IPS-NIHi7 (cell line): Measurements from ENCODE around the gene CUL2.
A peak's percentile ranks its signal among the peaks of the same experiment; 100 is the strongest.
"Not testable (repeated sequence)": the region's sequence is repeated elsewhere in the genome, so short reads cannot be mapped to it uniquely, and the experiment has no call there.

Experiments used
- DNase-seq: peaks from one replicate; pipeline ENCODE4 v3.0.0; 2012; ENCODE audit warnings: mixed read lengths; ENCODE audit errors: extremely low spot score

The CUL2 gene

GRCh38 chr10:34979938-34980337 lies 110.2 kb downstream of the CUL2 start:
- no peak for DNase-seq

DNA sequence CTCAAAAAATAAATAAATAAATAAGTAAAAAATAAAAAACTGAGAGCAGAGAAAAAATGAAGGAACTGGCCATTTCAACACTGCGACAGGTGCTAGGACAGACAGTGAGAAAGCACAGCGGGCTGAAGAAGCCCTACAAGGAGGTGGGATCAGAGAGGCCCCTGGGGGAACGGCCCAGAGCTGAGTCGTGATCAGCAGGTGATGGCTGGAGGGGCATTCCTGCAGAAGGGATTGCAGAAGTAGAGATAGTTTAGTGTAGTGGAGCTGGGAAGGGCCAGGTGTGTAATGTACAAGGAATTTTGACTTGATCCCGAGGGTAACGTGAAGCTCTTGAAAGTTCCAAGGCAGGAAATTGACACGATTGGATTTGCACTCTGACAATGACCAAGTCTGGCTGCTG lies 112.1 kb downstream of the CUL2 start:
- DNase-seq, result no peak

GRCh38 chr10:34976380-34976910 lies 113.7 kb downstream of the CUL2 start:
- DNase-seq, result not testable (repeated sequence)

DNA sequence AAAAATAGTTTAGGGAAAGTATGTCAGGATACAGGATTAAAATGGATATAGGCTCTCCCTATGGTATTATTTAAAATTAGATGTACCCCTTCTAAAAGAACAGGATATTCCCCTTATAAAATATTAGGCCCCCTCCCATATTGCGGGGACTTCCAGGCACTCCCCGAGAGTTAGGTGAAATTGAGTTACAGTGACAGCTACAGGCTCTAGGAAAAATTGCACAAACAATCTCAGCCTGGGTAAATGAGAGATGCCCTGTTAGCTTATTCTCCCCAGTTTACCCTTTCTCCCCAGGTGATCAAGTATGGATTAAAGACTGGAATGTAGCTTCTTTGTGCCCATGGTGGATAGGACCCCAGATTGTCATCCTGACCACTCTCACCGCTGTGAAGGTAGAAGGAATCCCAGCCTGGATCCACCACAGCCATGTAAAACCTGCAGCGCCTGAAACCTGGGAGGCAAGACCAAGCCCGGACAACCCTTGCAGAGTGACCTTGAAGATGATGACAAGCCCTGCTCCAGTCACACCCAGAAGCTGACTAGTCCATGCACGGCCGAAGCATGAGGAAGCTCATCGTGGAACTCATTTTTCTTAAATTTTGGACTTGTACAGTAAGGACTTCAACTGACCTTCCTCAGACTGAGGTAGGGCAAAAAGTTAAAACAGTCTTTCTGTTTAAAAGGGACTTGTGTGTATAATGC lies 115.6 kb downstream of the CUL2 start:
- not testable (repeated sequence) for DNase-seq

DNA sequence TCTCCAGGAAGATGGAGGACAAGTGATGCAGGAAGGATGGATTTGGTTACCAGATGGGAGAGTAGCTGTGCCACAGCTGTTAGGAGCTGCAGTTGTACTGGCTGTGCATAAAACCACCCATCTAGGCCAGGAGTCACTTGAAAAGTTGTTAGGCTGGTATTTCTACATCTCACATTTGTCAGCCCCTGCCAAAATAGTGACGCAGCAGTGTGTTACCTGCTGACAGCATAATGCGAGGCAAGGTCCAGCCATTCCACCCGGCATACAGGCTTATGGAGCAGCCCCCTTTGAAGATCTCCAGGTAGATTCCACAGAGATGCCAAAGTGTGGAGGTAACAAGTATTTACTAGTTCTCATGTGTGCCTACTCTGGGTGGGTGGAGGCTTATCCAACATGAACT lies 116.4 kb downstream of the CUL2 start:
- DNase-seq, result not testable (repeated sequence)

GRCh38 chr10:34973121-34973520 lies 117.0 kb downstream of the CUL2 start:
- DNase-seq, result not testable (repeated sequence)

GRCh38 chr10:34972591-34972990 lies 117.5 kb downstream of the CUL2 start:
- DNase-seq, result not testable (repeated sequence)

DNA sequence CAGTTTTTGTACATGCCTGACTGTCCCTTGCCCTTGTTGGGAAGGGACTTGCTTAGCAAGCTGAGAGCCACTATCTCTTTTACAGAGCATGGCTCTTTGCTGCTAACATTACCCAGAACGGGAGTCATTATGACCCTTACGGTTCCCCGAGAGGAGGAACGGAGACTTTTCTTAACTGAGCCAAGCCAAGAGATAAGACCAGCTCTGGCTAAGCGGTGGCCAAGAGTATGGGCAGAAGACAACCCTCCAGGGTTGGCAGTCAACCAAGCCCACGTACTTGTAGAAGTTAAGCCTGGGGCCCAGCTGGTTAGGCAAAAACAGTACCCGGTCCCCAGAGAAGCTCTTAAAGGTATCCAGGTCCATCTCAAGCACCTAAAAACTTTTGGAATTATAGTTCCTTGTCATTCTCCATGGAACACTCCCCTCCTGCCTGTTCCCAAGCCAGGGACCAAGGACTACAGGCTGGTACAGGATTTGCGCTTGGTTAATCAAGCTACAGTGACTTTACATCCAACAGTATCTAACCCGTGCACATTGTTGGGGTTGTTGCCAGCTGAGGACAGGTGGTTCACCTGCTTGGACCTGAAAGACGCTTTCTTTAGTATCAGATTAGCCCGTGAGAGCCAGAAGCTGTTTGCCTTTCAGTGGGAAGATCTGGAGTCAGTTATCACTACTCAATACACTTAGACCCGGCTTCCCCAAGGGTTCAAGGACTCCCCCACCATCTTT lies 118.4 kb downstream of the CUL2 start:
- DNase-seq, result not testable (repeated sequence)

- DNase-seq, result no peak
Measured at GRCh38 chr10:34969171-34969570, 121.0 kb downstream of the CUL2 start.

DNA sequence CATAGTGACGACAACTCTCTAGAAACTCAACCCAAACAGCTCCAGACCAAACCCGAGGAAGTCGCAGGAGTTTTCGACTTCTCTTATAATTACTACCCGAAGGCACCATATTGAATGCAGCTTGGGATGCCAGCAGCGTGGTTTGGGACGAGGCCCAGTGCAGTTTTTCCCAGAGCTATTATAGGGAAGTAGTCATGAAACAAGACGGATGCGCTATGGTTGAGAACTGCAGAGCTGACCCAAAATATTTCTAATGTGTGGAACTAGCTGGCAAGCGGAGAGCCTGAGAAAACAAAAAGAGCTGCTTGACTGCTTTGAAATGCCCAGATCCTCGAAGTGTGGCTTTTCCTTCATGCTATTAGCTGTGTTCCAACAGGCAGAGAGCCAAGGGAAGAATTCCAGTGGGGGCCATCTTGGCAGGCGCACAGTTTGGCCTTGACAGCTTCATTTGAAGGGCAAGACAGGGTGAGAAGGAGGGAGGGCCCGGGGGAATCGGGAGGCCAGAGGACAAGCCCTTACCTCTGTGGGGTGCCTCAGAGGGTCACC lies 122.7 kb downstream of the CUL2 start:
- DNase-seq, result no peak

- no peak for DNase-seq
Measured at GRCh38 chr10:34966451-34966850, 123.7 kb downstream of the CUL2 start.

- DNase-seq, result no peak
Measured at GRCh38 chr10:34966040-34966439, 124.1 kb downstream of the CUL2 start.

- no peak for DNase-seq
Measured at GRCh38 chr10:34964166-34964800, 125.9 kb downstream of the CUL2 start.

DNA sequence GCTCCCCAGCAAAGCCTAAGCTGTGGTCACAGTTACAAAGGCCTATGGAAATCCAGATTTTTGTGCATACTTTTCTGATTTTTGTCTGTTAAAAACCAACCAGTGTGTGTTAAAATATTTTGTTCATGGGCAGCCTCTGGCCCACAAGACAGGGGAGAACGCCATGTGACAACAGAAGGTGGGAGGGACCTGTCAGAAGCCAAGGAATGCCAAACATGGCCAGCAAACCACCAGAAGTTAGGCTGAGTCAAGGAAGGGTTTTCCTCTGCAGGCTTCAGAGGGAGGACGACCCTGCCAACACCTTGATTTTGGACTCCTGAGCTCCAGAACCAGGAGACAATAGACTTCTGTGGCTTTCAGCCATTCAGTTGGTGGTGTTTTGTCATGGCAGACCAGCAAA lies 127.3 kb downstream of the CUL2 start:
- no peak for DNase-seq

DNA sequence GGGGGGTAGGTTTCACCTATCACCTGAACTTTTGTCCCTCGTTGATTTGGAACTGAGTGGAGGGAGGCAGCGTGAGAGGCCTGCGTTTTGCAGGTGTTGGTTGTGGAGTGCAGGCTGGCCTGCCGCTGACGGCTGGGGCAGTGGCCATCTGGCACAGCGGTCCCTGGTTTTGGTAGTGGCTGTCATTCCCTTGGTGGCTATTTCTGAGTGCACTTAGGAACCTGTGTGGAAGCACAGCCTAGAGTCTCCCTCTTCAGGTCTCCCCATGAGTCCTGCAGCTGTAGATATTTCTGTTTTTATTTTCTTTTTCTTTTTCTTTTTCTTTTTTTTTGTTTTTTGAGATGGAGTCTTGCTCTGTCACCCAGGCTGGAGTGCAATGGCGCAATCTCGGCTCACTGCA lies 129.2 kb downstream of the CUL2 start:
- DNase-seq, result peak; percentile 43

GRCh38 chr10:34959786-34960185 lies 130.4 kb downstream of the CUL2 start:
- DNase-seq, result no peak

DNA sequence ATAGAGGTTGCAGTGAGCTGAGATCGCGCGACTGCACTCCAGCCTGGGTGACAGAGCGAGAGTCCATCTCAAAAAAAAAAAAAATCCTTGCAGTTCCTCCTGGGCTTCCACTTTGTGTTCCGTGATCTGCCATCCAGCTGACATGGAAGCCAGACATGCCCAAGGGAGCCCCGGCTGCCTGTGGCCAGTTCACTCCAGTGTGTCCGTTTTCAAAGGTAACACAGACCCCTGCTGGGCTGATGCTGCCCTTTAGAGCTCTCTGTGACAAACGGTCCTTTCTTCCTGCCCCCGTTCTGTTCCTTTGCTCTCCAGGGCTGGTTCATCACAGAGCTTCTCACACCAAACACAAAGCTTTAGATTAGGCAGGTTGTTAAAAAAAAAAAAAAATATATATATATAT lies 130.8 kb downstream of the CUL2 start:
- no peak for DNase-seq
